ENCODE data around the gene ARFGEF3.
"Not testable (repeated sequence)": the region's sequence is repeated elsewhere in the genome, so short reads cannot be mapped to it uniquely, and the experiment has no call there.

Gene ARFGEF3, protein sequence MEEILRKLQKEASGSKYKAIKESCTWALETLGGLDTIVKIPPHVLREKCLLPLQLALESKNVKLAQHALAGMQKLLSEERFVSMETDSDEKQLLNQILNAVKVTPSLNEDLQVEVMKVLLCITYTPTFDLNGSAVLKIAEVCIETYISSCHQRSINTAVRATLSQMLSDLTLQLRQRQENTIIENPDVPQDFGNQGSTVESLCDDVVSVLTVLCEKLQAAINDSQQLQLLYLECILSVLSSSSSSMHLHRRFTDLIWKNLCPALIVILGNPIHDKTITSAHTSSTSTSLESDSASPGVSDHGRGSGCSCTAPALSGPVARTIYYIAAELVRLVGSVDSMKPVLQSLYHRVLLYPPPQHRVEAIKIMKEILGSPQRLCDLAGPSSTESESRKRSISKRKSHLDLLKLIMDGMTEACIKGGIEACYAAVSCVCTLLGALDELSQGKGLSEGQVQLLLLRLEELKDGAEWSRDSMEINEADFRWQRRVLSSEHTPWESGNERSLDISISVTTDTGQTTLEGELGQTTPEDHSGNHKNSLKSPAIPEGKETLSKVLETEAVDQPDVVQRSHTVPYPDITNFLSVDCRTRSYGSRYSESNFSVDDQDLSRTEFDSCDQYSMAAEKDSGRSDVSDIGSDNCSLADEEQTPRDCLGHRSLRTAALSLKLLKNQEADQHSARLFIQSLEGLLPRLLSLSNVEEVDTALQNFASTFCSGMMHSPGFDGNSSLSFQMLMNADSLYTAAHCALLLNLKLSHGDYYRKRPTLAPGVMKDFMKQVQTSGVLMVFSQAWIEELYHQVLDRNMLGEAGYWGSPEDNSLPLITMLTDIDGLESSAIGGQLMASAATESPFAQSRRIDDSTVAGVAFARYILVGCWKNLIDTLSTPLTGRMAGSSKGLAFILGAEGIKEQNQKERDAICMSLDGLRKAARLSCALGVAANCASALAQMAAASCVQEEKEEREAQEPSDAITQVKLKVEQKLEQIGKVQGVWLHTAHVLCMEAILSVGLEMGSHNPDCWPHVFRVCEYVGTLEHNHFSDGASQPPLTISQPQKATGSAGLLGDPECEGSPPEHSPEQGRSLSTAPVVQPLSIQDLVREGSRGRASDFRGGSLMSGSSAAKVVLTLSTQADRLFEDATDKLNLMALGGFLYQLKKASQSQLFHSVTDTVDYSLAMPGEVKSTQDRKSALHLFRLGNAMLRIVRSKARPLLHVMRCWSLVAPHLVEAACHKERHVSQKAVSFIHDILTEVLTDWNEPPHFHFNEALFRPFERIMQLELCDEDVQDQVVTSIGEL (N-terminal part only)

DNA sequence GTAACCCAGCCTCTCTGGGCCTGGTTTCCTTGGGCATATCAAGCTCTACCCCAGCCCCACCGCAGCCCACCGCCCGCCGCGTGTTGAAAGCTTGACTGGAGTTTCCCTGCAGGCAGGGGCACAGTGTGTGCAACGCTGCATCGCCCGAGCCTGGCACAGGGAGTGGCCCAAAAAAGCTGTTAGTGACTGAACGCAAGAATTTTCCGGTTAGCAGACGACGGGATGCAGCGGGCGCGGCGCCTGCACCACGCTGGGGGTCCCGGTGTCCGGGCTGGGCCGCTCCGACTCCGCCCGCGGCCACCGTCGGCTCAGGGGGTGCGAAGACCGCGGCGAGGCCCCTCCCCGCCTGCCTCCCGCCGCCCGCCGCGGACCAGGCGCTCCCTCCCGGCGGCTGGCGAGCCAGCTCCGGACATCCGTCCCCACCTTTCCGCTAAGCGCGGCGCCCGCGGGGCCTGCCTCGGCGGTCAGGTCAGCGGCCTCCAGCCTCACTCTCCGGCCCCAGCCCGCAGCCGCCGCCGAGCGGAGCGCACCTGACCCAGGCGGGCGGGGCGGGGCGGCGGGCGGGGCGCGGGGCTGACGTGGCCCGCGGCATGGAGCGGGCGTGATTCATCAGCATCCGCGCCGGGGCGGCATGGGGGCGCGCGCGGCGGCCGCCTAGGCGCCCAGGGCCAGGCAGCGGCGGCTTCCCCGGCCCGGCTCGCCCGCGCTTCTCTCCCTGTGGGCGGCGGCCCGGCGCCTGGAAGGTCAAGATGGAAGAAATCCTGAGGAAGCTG lies at the start of gene ARFGEF3:
TSS of gene ARFGEF3 (plus strand) at position 602 of the 773 bp plus-strand sequence. CDS start at position 750, 148 bp downstream.
- peak; percentile 42 for DNase-seq (ENCODE audit: low read depth)

DNA sequence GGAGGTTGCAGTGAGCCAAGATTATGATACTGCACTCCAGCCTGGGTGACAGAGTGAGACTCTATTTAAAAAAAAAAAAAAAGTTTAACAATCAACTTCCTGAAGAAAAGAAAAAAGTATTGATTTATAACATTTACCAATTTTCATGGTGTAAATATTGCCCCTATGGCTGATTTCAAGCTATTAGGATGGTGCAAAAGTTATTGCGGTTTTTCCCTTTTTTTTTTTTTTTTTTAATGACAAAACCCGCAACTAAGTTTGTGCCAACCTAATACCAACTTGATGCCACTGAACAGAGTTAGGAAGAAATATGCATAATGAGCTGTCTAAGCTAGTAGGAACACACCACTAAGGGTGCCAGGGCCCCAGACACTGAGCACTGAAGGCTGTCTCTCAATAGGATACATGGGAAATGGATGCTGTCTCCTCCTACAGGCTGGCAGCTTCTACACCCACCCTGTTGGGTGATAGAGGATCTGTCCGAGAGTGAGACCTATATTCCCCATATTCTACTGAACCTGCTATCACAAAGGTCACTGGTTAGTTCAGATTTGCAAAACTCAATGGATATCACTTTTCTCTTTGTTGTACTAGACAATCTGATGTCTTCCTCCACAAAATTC lies 48.0 kb upstream of the ARFGEF3 start:
- no peak for DNase-seq (ENCODE audit: low read depth)

DNA sequence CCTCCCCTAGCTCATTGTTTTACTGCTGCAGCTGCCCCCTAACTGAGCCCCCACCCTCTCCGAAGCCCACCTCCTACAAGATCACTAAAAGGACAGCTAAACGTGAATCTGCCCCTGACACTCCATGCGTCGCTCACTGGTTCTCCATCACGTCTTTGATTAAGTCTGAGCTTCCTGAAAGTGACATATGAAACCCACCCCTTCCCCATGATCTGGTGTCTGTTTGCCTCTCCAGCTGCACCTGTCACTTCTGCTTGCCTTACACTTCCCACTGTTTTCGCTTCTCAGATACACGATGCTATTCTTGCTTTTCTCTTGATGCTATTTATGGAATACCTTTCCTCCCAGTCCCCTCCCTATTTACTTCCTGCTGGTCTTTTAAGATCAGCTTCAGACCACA lies 46.5 kb upstream of the ARFGEF3 start:
- no peak for DNase-seq (ENCODE audit: low read depth)

DNA sequence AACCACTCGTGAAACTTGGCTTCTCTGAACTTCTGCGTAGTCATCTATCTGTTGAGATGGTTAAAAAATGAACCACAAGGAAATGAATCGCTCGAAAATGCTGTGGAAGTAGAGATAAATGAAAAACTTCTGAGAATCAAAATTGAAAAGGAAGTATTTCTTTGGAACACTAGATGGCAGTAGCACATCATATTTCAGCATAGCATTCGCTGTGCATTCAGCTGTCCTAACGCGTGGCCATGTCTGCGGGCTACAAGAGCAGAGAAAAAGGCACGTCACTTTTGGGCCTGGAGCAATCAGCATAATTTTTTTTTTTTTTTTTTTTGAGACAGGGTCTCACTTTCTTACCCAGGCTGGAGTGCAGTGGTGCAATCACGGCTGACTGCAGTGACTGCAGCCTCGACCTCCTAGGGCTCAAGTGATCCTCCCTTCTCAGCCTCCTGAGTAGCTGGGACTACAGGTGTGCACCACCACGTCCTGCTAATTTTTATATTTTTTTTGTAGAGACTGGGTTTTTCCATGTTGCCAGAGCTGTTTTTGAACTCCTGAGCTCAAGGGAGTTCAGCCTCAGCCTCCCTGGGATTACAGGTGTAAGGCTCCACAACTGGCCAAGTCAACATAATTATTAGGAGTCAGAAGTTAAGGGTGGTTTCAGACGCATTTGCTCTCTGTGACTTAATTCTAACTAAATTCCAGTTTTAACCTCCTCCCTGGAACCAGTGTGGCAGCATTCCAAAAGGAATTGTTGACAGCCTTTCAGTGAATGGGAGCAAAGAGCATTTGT lies 45.7 kb upstream of the ARFGEF3 start:
- peak; percentile 17 for DNase-seq (ENCODE audit: low read depth)

DNA sequence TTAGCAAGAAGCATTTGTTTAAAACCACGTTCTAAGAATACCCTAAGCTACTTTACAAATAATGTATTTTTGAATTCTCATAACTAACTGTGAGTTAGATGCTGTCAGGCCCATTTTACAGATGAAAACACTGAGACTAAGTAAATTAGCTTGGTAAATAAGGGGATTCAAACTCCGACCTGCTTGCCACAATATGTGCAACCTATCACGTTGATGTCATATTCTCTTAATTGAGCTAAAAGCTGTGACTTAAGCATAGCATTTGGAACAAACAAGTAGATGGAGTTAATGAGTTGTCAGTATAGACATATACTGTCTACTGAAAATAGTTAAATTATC lies 45.1 kb upstream of the ARFGEF3 start:
- DNase-seq (ENCODE audit: low read depth) = no peak

DNA sequence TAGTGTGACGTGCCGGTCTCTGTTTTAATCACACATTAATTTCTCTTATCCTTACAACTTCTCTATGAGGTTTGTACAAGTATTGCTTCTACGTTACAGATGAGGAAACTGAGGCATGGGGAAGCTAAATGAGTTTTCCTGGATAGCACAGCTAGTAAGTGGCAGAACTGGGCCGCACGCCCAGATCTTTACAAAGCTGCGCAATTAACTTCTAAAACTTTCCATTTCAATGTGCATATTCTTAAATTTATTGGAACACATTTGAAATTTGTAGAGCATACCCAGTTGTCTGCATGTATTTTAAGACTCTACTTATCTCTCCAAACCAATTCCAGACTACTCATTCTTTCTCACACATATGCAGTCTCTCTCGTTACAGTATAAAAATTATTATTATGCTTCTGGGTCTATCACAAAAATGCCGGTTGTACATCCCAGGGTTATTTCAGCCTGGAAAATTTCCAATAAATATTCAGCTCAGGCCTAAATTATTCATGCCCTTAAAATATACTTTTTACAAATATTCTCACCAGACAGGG lies 44.3 kb upstream of the ARFGEF3 start:
- DNase-seq (ENCODE audit: low read depth) = no peak

DNA sequence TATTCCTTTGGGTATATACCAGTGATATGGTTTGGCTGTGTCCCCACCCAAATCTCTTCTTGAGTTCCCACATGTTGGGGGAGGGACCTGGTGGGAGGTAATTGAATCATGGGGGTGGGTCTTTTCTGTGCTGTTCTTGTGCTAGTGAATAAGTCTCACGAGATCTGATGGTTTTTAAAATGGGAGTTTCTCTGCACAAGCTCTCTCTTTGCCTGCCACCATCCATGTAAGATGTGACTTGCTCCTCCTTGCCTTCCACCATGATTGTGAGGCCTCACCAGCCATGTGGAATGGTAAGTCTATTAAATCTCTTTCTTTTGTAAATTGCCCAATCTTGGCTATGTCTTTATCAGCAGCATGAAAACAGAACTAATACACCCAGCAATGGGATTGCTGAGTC lies 42.5 kb upstream of the ARFGEF3 start:
- not testable (repeated sequence) for DNase-seq (ENCODE audit: low read depth)

DNA sequence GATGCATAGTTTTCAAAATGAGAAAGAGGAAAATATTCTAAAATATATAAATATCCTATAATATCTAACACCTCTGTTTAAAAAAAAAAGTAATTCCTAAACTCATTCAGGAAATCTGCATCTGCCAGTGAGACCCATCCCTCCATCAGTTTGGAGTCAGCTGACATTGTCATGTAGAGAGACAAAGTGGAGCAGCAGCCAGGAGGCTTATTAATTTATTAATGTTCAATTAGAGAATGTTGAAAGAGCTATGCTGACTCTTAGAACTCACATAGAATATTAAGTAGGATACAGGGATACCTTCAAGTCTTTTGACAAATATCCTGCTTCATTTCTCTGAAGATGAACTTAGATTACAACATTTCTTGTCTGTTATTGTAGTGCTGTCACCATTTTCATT lies 41.8 kb upstream of the ARFGEF3 start:
- DNase-seq (ENCODE audit: low read depth) = no peak

DNA sequence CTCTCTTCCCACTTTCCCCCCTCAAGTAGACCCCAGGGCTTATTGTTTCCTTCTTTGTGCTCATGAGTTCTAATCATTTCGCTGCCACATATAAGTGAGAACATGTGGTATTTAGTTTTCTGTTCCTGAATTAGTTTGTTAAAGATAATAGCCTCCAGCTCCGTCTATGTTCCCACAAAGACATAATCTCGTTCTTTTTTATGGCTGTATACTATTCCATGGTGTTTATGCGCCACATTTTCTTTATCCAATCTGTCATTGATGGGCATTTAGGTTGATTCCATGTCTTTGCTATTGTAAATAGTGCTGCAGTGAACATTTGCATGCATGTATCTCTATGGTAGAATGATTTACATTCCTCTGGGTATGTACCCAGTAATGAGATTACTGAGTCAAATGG lies 37.6 kb upstream of the ARFGEF3 start:
- DNase-seq (ENCODE audit: low read depth) = no peak

DNA sequence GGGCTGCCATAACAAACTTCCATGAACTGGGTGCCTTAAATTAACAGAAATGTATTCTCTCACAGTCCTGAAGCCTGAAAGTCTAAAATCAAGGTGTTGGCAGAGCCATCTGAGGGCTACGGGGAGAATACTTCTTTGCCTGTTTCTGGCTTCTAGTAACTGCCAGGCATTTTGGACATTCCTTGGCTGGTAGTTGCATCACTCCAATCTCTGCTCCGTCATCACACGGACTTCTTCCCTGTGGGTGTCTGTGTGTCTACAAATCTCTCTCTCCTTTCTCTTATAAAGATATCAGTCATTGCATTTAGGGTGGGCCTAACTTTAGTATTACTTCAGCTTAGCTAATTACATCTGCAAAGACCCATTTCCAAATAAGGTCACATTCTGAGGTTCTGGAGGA lies 33.6 kb upstream of the ARFGEF3 start:
- no peak for DNase-seq (ENCODE audit: low read depth)

DNA sequence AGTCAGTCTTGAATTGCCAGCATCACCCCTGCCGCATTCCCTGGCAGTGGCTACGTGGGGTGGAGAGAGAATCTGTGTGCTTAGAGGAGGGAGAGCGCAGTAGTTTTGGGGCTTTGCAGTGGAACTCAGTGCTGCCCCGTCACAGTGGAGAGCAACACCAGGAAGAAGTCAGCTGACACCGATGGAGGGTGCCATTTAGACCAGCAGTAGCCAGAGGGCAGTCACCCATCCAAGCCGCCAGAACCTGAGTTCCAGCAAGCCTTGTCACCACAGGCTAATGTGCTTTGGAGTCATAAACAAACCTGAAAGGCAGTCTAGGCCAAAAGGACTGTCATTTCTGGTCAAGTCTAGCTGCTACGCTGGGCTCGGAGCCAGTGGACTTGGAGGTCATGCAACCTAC lies 32.5 kb upstream of the ARFGEF3 start:
- DNase-seq (ENCODE audit: low read depth) = no peak

DNA sequence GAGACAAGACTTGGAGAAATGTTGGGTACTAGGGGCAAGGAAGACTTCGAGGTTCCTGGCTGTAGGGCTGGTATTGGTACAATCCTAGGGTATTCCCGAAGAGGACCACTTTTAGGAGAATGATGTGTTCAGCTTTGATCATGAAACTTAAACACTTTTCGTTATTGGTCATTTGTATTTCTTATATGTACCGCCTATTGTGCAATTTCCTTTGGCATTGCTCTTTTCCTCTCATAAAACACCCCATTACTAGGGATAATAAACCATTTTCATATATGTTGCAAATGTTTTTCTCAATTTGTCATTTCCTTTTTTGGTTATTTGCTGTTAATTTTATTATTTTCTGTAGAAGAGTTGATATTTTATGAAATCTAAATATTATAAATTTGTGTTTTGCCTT lies 18.9 kb upstream of the ARFGEF3 start:
- DNase-seq (ENCODE audit: low read depth) = no peak

DNA sequence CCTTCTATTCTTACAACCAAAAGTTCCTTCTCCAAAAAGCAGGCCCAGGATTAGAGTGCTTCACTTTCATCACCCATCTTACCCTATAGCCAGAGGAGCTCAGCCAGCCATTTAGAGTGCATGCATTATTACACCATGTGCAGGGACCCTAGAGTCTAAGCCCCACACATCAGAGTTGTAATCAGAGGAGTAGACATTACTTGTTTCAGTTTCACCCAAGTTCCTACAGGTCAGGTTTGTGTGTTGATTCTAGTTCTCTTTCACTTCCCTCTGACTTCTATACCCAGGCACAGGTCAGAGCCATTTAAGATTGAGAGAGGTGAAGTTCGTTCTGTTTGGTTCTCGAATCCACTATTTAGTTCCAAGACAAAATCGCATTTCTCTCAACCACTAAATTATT lies 16.3 kb upstream of the ARFGEF3 start:
- no peak for DNase-seq (ENCODE audit: low read depth)

DNA sequence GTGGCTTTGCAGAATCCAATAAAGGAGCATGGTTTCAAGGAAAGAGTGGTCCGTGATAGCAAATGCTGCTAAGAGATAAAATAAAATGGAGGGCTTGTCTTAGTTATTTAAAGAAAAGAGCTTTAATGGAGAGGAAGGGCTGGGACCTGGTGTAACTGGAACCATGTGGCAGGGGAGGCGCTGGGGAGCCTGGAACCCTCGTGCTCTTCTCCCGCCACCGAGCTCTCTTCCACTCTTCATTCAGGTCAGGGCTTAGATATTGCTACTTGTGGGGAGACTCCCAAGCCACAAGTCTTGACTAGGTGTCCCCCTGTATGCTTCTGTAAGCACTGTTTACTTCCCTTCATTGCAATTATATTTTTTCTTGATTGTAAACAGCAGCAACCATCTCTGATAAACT lies 15.2 kb upstream of the ARFGEF3 start:
- no peak for DNase-seq (ENCODE audit: low read depth)

DNA sequence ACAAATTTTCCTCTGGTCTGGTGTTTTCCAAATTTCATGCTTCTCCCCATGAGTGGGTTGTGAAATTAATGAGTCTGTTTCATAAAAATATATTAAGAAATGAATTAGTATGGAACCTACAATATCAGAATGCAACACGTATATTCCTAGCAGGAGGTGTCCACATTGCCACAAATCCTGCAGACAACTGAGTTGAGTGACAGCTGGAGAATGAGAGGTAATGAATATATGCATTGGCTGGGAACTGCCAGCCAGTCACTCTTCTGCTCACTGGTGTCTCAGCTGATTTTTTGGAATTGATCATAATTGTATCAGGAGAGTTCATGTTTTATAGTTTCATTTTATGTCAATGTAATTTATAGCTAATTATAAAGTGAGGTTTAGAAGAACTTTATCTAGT lies 6.3 kb upstream of the ARFGEF3 start:
- DNase-seq (ENCODE audit: low read depth) = no peak

DNA sequence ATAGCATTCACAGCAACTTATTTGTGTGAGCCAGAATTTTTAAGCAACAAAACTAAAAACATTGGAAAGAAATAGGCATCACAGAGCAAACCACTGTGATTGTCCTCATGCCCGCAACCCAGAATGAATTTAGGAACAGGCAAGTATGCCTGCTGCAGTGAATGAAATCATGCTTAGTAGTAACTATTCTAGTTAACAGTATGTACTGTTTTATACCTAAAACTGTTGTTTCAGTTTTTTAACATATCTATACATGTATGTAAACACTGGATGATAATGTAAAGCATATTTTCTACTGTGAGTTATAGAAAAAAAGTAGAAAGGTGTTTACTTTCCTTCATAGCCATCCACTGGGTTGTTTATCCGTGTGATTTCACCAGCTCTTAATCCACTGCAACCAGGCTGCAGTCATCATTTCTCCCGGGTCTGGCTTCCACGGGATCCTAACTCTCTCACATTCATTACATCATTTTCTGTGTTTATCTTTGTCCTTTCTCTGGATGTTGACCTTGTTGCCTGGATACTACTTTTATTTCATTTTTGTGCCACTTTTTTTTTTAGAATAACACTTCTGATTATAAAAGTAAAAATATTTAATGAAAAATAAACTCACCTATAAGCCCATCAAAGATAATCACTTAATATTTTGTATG lies 3.6 kb upstream of the ARFGEF3 start:
- no peak for DNase-seq (ENCODE audit: low read depth)

DNA sequence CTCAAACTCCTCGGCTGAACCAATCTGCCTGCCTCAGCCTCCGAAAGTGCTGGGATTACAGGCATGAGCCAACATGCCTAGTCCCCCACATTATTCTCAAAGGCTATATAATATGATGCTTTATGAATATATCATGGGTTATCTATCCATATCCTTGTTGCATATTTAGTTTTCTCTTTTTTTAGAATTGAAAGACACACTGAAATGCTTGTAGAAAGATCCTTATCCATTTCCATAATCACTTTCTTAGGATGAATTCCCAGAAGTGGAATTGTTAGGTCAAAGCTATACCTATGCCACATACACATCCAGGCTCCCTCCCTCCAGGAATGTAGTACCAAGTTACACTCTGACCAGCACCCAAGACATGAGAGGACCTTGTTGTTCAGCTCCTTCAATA lies 2.5 kb upstream of the ARFGEF3 start:
- DNase-seq (ENCODE audit: low read depth) = no peak

DNA sequence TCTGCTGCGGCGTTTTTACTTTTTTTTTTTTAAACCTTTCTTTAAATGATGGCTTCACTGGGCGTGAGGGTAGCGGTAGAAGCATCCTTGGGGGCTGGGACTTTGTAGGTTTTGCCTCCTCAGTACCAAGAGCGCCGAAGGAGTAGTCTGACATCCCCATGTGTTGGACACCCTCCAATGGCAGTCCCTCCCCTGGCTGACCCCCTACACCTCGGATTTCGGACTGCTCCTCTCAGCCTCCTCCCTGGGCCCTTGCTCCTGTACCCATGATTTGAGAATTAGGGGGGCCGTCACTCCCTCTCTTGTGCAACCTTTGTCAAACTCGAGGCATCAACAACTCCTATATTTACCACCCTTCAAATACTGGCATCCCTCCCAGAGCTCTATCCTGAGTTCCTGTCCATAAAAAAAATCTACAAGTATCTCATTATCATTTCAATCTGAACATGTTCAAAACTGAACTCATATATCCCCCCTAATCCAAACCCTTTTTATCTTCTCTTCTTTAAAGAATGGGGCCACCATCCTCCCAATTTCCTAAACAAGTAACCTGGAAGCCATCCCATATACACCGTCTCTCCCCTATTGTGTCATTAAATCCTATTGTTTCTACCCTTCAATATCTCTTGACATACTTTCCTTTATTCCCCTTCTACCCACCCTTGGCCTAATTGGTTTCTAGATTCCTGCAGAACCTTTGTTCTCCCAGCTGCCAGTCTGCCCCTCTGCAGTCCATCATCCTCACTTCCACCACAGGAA lies 1.2 kb upstream of the ARFGEF3 start:
- no peak for DNase-seq (ENCODE audit: low read depth)

DNA sequence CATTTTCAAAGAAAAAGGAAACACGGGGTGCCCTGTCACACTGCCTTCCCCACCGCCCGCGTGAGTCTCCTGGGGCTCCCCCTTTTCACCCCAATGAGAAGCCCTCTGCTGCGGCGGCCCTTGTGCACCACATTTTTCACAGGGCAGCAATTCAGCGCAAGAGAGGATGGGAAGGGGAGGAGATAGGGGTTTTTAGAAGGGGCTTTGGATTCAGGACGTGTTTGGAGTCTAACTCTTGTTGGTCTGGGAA lies 726 bp upstream of the ARFGEF3 start:
- DNase-seq (ENCODE audit: low read depth) = no peak
